ENCODE results near the gene PIP5K1B.
"Not testable (repeated sequence)": the region's sequence is repeated elsewhere in the genome, so short reads cannot be mapped to it uniquely, and the experiment has no call there.

Gene PIP5K1B

GRCh38 chr9:69036799-69037198 lies 331.8 kb downstream of the PIP5K1B start:
- DNase-seq: no peak

GRCh38 chr9:69040646-69041045 lies 335.6 kb downstream of the PIP5K1B start:
- no peak for DNase-seq

- no peak for DNase-seq
Measured at GRCh38 chr9:69044240-69045219, 339.5 kb downstream of the PIP5K1B start.

GRCh38 chr9:69045821-69046220 lies 340.8 kb downstream of the PIP5K1B start:
- no peak for DNase-seq

GRCh38 chr9:69046723-69047122 lies 341.7 kb downstream of the PIP5K1B start:
- DNase-seq: no peak

GRCh38 chr9:69047371-69047770 lies 342.3 kb downstream of the PIP5K1B start:
- no peak for DNase-seq

- DNase-seq: no peak
Measured at GRCh38 chr9:69049094-69049493, 344.1 kb downstream of the PIP5K1B start.

GRCh38 chr9:69050936-69051335 lies 345.9 kb downstream of the PIP5K1B start:
- not testable (repeated sequence) for DNase-seq

GRCh38 chr9:69054989-69055388 lies 349.9 kb downstream of the PIP5K1B start:
- no peak for DNase-seq

- no peak for DNase-seq
Measured at GRCh38 chr9:69056191-69056815, 351.3 kb downstream of the PIP5K1B start.

- no peak for DNase-seq
Measured at GRCh38 chr9:69058101-69058500, 353.1 kb downstream of the PIP5K1B start.

All from activated CD8-positive, alpha-beta memory T cell treated with anti-CD3 and anti-CD28 coated beads for 24 hours (primary cell).